ENCODE measurements around the gene CAST. TPM values are rescaled to one million over a fixed set of nuclear protein-coding genes. Genes with fewer than 3 reads are reported as not detected.

CAST gene
- total RNA-seq, 1 experiment from 2014 or later, result 52.3 TPM

DNA sequence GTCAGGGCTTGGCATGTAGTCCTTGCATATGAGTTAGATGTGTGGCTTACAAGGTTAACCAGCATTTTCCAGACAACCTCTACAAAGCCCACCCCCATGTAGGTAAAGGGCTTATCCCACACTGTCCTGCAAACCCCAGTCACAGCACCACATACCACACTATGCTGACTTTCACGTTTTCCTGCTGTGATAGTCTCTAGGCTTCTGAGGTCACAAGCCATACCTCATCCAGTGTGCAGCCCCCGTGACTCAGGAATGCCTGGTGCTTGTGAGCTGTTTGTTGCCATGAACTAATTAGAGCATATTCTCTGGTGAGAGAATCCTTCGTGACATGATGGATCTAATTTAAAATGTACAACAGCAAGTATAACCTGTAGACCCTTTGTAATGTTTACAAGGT, 94.8 kb downstream of the CAST start:
- H3T11ph ChIP-seq (ENCODE audit: low read length), result no peak overlapping the region
- no peak overlapping the region for H3K4me3 Mint-ChIP-seq
- no peak overlapping the region for H2AK5ac ChIP-seq (ENCODE audit: insufficient read length, low read length)
- H3K9me3 ChIP-seq (ENCODE audit: control insufficient read depth, low read depth, low read length), result no peaks in the 10 kb centered on the region
- H2BK120ac ChIP-seq (ENCODE audit: low read depth, low read length, poor library complexity, severe bottlenecking), result no peak overlapping the region
- no peak overlapping the region for H2BK15ac ChIP-seq (ENCODE audit: low read depth, low read length)
- H4K20me1 ChIP-seq (ENCODE audit: control insufficient read depth, insufficient read depth, insufficient read length), result no peaks in the 10 kb centered on the region
- no peaks in the 10 kb centered on the region for H3K79me1 ChIP-seq (ENCODE audit: insufficient read depth, low read depth, low read length, poor library complexity, severe bottlenecking)
- no peaks in the 10 kb centered on the region for H3K23me2 ChIP-seq (ENCODE audit: insufficient read length, low read depth, low read length, poor library complexity, severe bottlenecking)
- no peak overlapping the region for H4K91ac ChIP-seq (ENCODE audit: insufficient read length, low read depth, low read length)
- H2BK5ac ChIP-seq (ENCODE audit: insufficient read length, low read length), result no peak overlapping the region
- H3K14ac ChIP-seq (ENCODE audit: insufficient read depth, low read length), result no peak overlapping the region
- H3K9me3 Mint-ChIP-seq, result no peaks in the 10 kb centered on the region
- H3K36me3 Mint-ChIP-seq (ENCODE audit: insufficient read depth in 1 of 3, low read depth in 3 of 3), result peaks cover 0 to 13% (median 0%) of the 10 kb centered on the region in 3 experiments; a peak in 2 of 7 replicates
- H3K27me3 ChIP-seq (ENCODE audit: insufficient read depth, low read length), result no peaks in the 10 kb centered on the region; the same call in 1 of the 2 replicates
- H3K56ac ChIP-seq (ENCODE audit: insufficient read length, low read depth, low read length), result no peak overlapping the region
- H2AFZ ChIP-seq (ENCODE audit: low read length), result no peak overlapping the region
- H3K4me2 ChIP-seq (ENCODE audit: insufficient read depth, insufficient read length, low read length), result no peak overlapping the region
- H3K23ac ChIP-seq (ENCODE audit: insufficient read length, low read depth, low read length), result no peak overlapping the region
- no peak overlapping the region for H3K18ac ChIP-seq (ENCODE audit: insufficient read length, low read depth, low read length)
- no peaks in the 10 kb centered on the region for H3K4me1 Mint-ChIP-seq
- H4K5ac ChIP-seq (ENCODE audit: insufficient read length, low read depth, low read length), result no peak overlapping the region
- H3K4me1 ChIP-seq (ENCODE audit: insufficient read depth, low read length), result no peaks in the 10 kb centered on the region
- WGBS (ENCODE audit: extremely low coverage, insufficient read length, low lambda C conversion rate), result no CpG with 5 or more reads among the region's 3 CpGs
- TF ChIP-seq, protein P1, sequence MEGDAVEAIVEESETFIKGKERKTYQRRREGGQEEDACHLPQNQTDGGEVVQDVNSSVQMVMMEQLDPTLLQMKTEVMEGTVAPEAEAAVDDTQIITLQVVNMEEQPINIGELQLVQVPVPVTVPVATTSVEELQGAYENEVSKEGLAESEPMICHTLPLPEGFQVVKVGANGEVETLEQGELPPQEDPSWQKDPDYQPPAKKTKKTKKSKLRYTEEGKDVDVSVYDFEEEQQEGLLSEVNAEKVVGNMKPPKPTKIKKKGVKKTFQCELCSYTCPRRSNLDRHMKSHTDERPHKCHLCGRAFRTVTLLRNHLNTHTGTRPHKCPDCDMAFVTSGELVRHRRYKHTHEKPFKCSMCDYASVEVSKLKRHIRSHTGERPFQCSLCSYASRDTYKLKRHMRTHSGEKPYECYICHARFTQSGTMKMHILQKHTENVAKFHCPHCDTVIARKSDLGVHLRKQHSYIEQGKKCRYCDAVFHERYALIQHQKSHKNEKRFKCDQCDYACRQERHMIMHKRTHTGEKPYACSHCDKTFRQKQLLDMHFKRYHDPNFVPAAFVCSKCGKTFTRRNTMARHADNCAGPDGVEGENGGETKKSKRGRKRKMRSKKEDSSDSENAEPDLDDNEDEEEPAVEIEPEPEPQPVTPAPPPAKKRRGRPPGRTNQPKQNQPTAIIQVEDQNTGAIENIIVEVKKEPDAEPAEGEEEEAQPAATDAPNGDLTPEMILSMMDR (conservative IDR thresholded peaks at IDR 0.05), result no peak
- H4K8ac ChIP-seq (replicated peaks; ENCODE audit: insufficient read length, low read depth, low read length), result no peak overlapping the region
- H2BK12ac ChIP-seq (ENCODE audit: insufficient read length, low read depth, low read length), result no peak overlapping the region
- no peak overlapping the region for H3K9ac ChIP-seq (ENCODE audit: extremely low read depth, insufficient read length, low read length)
- no peak overlapping the region for H3K27ac ChIP-seq (ENCODE audit: insufficient read length, low read depth, low read length)
- no peaks in the 10 kb centered on the region for H3K27me3 Mint-ChIP-seq (ENCODE audit: low read depth)
- H3K4ac ChIP-seq (ENCODE audit: low read depth, low read length), result no peak overlapping the region
- DNase-seq, result no peak
- no peak overlapping the region for H2BK20ac ChIP-seq (ENCODE audit: low read depth, low read length, poor library complexity, severe bottlenecking)
- peak overlapping the region in 1 of 3 experiments; percentile 76; a peak in 1 of 7 replicates for H3K27ac Mint-ChIP-seq
- H3K79me2 ChIP-seq (ENCODE audit: insufficient read depth, low read length), result peaks cover 2% of the 10 kb centered on the region; the same call in 1 of the 2 replicates

All from H9 (cell line).